ENCODE results near the gene HOXC10. TPM values are rescaled to one million over a fixed set of nuclear protein-coding genes. Genes with fewer than 3 reads are reported as not detected.

HOXC10 gene
- polyA plus RNA-seq, 1 donor (not counting 4 experiments of a cell fraction or from before 2014, with no cell fraction given), result 14.1 TPM

DNA sequence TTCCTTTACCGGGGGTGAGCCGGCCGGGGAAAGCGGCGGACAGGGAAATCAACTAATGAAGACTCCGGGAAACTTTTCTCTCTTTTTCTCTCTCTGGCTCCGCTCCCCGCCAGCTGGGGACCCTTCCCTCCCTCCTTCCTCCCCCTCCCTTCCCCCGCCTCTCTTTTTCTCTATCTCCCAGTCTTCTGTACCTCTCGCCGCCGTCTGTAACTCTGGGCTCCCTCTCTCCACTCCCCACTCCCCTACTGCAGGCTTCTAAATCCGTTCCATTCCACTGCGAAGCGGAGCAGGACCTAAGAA, 18.9 kb upstream of the HOXC10 start:
- no peak overlapping the region for H3K9ac ChIP-seq (ENCODE audit: control insufficient read depth, extremely low read depth, insufficient read depth, low read length)
- TF ChIP-seq, protein P1, sequence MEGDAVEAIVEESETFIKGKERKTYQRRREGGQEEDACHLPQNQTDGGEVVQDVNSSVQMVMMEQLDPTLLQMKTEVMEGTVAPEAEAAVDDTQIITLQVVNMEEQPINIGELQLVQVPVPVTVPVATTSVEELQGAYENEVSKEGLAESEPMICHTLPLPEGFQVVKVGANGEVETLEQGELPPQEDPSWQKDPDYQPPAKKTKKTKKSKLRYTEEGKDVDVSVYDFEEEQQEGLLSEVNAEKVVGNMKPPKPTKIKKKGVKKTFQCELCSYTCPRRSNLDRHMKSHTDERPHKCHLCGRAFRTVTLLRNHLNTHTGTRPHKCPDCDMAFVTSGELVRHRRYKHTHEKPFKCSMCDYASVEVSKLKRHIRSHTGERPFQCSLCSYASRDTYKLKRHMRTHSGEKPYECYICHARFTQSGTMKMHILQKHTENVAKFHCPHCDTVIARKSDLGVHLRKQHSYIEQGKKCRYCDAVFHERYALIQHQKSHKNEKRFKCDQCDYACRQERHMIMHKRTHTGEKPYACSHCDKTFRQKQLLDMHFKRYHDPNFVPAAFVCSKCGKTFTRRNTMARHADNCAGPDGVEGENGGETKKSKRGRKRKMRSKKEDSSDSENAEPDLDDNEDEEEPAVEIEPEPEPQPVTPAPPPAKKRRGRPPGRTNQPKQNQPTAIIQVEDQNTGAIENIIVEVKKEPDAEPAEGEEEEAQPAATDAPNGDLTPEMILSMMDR (optimal IDR thresholded peaks at IDR 0.05 in 1 of 3, IDR thresholded peaks at IDR 0.05 in 1 of 3, conservative IDR thresholded peaks at IDR 0.05 in 1 of 3; ENCODE audit: extremely low read depth in 1 of 3, insufficient read depth in 2 of 3, low read length in 3 of 3), result no peak
- no peak for TF ChIP-seq EZH2 (IDR thresholded peaks at IDR 0.05; ENCODE audit: low read length)
- no peaks in the 10 kb centered on the region for H4K20me1 ChIP-seq (ENCODE audit: control insufficient read depth, extremely low read depth, insufficient read depth, low read length)
- no peak overlapping the region for H3K27ac ChIP-seq (ENCODE audit: control insufficient read depth, insufficient read depth, low read length)
- H3K4me1 ChIP-seq (ENCODE audit: control insufficient read depth, extremely low read depth, insufficient read depth, low read length), result peaks cover 3% of the 10 kb centered on the region
- no peak overlapping the region for H3K4me3 ChIP-seq (ENCODE audit: control insufficient read depth in 2 of 3, extremely low read depth in 1 of 3, insufficient read depth in 2 of 3, low read depth in 1 of 3, low read length in 3 of 3)
- FAIRE-seq (no peak), DNase-seq (ENCODE audit: low read depth, low spot score) (no peak)
- no peaks in the 10 kb centered on the region for H3K9me1 ChIP-seq (ENCODE audit: control insufficient read depth, extremely low read depth, insufficient read depth, low read length)
- no peak overlapping the region for H3K4me2 ChIP-seq (ENCODE audit: control insufficient read depth, extremely low read depth, insufficient read depth, low read depth, low read length)
- H3K9me3 ChIP-seq (ENCODE audit: control insufficient read depth, low read depth, low read length), result no peaks in the 10 kb centered on the region
- dilution Hi-C loops (cut with MboI; ENCODE audit: extremely low pct_ligation_motif_present, low sequenced_read_pairs), result no loop called here
- no peak overlapping the region for H2AFZ ChIP-seq (ENCODE audit: control insufficient read depth, low read length)
- H3K79me2 ChIP-seq (ENCODE audit: control insufficient read depth, insufficient read depth, low read length), result no peaks in the 10 kb centered on the region
- H3K27me3 ChIP-seq (ENCODE audit: control insufficient read depth, extremely low read depth, insufficient read depth, low read length), result peaks cover 12% of the 10 kb centered on the region
- peaks cover 0 to 2% of the 10 kb centered on the region in 2 experiments for H3K36me3 ChIP-seq (ENCODE audit: control insufficient read depth in 2 of 2, extremely low read depth in 1 of 2, insufficient read depth in 2 of 2, low read length in 2 of 2)

DNA sequence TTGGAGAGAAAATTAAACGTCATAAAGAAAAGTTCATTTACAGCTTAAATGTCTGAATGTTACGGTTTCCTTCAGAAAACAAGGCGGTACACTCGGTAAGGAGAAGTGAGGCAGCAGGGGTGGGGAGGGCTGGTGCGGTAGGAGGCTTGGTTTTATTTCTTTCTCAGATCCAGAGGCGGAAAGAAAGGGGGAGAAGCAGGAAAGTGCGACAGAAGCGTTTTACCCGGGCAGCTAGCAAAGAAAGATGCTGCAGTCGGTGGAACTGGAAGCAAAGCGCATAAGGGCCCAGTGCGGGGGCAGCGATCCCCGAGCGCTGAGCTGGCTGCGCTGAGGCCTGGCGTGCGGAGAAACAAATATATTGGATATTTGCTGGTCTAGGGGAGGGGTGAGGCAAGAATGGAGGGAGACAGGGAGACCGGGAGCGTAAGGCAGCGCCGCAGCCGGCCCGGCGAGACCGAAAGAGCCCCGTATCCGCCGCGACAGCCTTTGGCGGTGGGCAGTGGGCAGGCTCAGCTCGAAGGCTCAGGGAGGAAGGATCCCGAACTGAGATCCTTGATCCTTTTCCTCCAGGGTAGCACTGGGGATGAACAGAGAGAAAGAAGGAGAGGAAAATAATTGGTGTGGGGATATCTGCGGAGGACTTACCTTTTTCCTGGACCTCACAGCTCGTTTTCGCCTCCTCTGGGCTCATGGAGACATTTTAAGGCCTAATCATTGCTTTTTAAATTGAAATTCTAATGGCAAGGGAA, 18.4 kb upstream of the HOXC10 start:
- TF ChIP-seq, protein P1 (optimal IDR thresholded peaks at IDR 0.05 in 1 of 3, IDR thresholded peaks at IDR 0.05 in 1 of 3, conservative IDR thresholded peaks at IDR 0.05 in 1 of 3; ENCODE audit: extremely low read depth in 1 of 3, insufficient read depth in 2 of 3, low read length in 3 of 3), result no peak
- no peak for TF ChIP-seq EZH2 (IDR thresholded peaks at IDR 0.05; ENCODE audit: low read length)
- FAIRE-seq (no peak), DNase-seq (ENCODE audit: low read depth, low spot score) (no peak)
- Histone ChIP-seq H3K9ac (ENCODE audit: control insufficient read depth, extremely low read depth, insufficient read depth, low read length) (no peak overlapping the region), H3K4me1 (ENCODE audit: control insufficient read depth, extremely low read depth, insufficient read depth, low read length) (peaks cover 3% of the 10 kb centered on the region), H2AFZ (ENCODE audit: control insufficient read depth, low read length) (no peak overlapping the region), H4K20me1 (ENCODE audit: control insufficient read depth, extremely low read depth, insufficient read depth, low read length) (no peaks in the 10 kb centered on the region), H3K9me1 (ENCODE audit: control insufficient read depth, extremely low read depth, insufficient read depth, low read length) (no peaks in the 10 kb centered on the region), H3K27me3 (ENCODE audit: control insufficient read depth, extremely low read depth, insufficient read depth, low read length) (peaks cover 8% of the 10 kb centered on the region), H3K4me3 (ENCODE audit: control insufficient read depth in 2 of 3, extremely low read depth in 1 of 3, insufficient read depth in 2 of 3, low read depth in 1 of 3, low read length in 3 of 3) (no peak overlapping the region), H3K79me2 (ENCODE audit: control insufficient read depth, insufficient read depth, low read length) (no peaks in the 10 kb centered on the region), H3K9me3 (ENCODE audit: control insufficient read depth, low read depth, low read length) (no peaks in the 10 kb centered on the region), H3K4me2 (ENCODE audit: control insufficient read depth, extremely low read depth, insufficient read depth, low read depth, low read length) (no peak overlapping the region), H3K36me3 (ENCODE audit: control insufficient read depth in 2 of 2, extremely low read depth in 1 of 2, insufficient read depth in 2 of 2, low read length in 2 of 2) (peaks cover 0 to 2% of the 10 kb centered on the region in 2 experiments), H3K27ac (ENCODE audit: control insufficient read depth, insufficient read depth, low read length) (no peak overlapping the region)
- dilution Hi-C loops (cut with MboI; ENCODE audit: extremely low pct_ligation_motif_present, low sequenced_read_pairs), result no loop called here

Data from keratinocyte (primary cell).